Measurements from ENCODE around the gene PTPN14.
"Not testable (repeated sequence)": the region's sequence is repeated elsewhere in the genome, so short reads cannot be mapped to it uniquely, and the experiment has no call there.

The PTPN14 gene

GRCh38 chr1:214551436-214552173 is at the start of gene PTPN14:
TSS of gene PTPN14 (minus strand) at chr1:214551602. CDS start at chr1:214464803, 86,799 bp downstream.
- peak; percentile 62 for DNase-seq

DNA sequence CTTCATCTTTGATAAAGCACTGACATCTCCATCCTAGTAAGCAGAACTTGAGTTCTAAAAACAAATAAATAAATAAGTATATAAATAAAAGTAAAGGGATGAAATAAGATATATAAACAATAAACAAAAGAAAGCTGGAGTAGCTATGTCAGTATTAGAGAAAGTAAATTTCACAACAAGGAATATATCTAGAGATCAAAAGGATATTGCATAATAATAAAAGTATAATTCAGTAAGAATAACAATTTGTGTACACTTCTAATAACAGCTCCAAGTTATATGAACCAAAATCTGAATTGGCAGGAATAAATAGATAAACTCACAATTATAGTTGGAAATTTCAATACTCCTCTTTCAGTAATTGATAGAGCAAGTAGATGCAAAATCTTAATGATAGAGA is 41.8 kb upstream of the PTPN14 start:
- no peak for DNase-seq

DNA sequence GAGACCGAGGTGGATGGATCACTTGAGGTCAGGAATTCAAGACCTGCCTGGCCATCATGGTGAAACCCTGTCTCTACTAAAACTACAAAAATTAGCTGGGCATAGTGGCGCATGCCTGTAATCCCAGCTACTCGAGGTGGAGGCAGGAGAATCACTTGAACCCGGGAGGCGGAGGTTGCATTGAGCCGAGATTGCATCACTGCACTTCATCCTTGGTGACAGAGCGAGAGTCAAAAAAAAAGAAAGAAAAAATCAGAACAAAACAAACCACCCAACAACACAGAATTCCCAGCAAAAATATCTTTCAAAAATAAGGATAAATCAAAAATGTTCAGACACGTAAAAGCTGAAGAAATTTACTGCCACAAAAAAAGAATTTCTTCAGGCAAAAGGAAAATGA is 40.5 kb upstream of the PTPN14 start:
- not testable (repeated sequence) for DNase-seq

DNA sequence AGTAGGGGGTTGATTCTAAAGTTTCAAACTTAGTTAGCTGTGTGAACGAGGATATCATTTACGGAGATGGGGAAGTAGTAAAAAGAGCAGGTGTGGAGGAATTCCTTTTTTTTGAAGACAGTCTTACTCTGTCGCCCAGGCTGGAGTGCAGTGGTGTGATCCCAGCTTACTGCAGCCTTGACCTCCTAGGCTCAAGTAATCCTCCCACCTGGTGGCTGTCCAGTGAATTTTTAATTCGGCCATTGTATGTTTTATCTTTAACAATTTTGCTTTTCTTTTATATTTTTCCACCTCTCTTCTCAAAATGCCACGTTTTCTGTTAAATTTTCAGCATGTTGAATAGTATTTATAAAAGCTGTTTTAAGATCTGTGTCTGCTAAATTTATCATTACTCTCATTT is 39.3 kb upstream of the PTPN14 start:
- no peak for DNase-seq

DNA sequence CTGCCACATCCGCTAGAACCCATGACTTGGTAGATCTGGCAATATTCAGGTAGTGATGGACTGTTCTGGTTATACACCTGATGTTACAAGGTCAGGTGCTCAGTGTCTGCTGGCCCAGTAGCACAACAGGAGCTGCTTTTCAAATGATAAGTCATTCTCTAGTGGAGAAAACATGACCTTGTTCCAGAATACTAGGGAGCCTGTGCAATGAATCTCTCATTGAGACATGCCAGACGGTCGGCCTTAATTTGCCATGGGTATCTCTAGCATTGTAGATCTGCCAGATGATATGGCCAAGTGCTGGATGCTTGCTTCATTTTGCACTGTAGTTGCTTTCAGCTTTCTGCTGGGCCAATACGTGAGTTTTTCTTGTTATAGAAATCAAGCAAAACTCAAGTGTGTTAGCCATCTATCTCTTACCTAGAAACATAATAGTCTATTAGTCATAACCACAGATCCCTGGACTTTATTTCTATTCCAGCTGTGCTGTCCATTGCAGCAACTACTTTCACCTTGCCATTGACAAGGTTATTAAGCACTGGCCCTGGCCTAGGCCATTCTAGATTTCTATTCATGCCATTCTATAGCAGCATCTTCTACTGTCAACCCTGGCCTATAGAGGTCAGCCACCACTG is 37.7 kb upstream of the PTPN14 start:
- DNase-seq = no peak

DNA sequence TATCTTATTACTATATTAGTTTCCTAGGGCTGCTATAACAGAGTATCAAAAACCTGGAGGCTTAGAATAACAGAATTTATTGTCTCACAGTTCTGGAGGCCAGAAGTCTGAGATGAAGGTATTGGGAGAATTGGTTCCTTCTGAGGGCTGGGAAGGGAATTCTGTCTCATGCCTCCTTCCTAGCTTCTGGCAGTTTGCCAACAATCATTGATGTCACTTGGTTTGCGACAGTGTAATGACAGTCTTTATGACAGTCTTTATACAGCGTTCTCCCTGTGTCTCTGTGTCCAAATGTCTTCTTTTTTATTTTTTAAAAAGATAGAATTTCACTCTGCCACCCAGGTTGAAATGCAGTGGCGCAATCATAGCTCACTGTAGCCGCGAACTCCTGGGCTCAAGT is 35.8 kb upstream of the PTPN14 start:
- DNase-seq = no peak

DNA sequence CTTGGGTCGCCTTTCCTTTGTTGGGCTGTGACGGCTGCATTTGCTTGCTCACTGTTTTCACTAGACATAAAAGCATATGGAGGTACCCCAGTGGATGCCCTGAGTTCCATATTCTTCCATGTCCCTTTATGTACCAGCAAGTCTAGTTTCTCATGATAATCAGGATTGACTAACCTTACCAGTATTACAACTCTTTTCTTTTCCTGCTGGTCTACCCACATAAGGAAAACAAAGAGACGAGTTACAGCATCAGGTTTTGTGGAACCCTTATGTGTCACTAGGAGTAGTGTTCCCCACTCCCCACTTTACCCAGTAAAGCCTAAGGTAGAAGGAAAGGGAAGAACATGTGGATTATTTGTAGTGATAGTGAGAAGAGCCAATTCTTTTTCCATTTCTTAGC is 35.2 kb upstream of the PTPN14 start:
- DNase-seq = no peak

- DNase-seq = peak; percentile 23
Measured at GRCh38 chr1:214584805-214585766, 33.7 kb upstream of the PTPN14 start.

DNA sequence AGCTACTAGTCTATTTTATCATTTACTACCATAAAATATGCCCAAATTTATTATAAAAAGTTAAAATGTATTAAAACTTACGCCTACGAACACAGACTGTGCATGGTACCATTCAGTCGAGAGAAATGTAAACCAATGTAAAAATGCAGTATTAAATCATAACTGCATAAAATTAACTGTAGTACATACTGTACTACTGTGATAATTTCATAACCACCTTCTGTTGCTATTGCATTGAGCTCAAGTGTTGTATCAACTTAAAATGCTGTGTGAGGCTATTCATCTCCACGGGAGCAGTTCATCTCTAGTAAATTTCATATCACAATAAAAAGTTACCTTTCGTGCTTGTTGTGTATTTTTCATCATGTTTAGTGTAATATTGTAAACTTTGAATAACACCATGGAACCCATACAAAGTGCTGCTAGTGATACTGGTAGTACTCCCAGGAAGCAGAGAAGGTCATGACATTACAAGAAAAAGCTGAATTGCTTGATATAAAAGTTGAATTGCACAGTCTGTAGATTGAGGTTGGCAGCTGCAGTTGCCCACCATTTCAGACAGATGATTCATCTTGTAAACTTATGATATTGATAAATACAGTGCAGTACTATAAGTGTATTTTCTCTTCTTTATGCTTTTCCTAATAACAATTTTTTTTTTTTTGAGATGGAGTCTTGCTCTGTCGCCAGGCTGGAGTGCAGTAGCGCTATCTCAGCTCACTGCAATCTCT is 32.6 kb upstream of the PTPN14 start:
- no peak for DNase-seq

DNA sequence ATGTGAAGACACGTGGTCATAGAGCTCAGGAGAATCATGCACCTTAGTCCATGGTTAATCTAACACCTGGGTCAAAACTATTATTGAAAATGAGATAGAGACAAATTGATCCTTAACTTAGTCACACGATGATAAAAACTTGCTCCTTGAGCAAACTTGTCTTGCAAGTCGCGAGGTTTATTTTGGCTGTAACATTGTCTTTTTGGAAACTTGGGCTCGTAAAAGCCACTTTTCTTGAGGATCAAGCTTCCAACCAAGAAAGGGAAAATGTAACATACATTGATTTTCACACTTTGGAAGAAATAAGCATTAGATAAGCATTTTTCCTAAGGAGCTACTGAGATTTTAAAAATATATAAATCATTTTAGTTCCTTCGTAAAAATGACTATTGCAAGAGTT is 31.7 kb upstream of the PTPN14 start:
- DNase-seq = no peak

GRCh38 chr1:214582289-214582891 is 31.0 kb upstream of the PTPN14 start:
- DNase-seq = no peak

GRCh38 chr1:214581785-214582184 is 30.4 kb upstream of the PTPN14 start:
- DNase-seq = no peak

- DNase-seq = no peak
Measured at GRCh38 chr1:214579183-214579582, 27.8 kb upstream of the PTPN14 start.

DNA sequence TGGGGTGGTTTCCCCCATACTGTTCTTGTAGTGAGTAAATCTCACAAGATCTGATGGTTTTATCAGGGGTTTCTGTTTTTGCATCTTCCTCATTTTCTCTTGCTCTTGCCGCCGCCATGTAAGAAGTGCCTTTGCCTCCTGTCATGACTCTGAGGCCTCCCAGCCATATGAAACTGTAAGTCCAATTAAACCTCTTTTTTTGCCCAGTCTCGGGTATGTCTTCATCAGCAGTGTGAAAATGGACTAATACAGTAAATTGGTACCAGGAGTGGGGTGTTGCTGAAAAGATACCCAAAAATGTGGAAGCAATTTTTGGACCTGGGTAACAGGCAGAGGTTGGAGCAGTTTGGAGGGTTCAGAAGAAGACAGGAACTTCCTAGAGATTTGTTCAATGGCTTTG is 24.7 kb upstream of the PTPN14 start:
- not testable (repeated sequence) for DNase-seq

DNA sequence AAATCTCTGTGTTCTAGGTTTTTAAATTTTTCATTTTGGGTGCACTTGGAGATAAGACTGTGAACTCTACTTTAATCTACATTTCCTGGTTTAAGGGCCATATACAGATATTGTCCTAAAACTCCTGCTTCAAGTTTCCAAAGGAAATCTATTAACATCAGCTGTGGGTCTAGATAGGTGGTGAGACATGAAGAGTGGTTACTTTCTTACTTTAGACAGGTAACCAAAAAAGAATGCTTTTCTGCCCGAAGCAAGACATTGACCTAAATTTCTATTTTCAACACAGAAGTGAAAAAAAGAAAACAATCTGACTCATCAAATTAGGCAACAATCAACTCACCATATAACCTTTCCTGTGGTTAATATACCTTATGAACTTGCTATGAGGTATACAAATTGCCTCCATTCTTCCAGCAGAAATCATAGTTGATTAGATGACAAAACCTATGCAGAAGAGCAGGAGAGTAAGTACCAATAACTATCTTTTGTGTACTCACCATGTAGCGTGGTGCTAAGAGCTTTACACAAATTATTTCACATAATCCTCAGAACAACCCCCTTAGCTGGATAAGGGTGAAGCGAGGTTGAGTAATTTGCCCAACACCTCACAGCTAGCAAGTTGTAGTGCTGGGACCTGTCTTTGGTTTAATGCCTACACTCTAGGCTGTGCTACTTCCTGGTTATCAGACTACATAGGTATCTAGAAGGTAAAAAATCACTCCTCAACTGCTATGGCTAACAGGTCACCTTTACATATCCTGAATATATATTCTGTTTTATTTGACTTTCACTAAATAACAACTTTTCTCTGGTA is 23.4 kb upstream of the PTPN14 start:
- DNase-seq = no peak

GRCh38 chr1:214573386-214574318 is 22.2 kb upstream of the PTPN14 start:
- DNase-seq = no peak

DNA sequence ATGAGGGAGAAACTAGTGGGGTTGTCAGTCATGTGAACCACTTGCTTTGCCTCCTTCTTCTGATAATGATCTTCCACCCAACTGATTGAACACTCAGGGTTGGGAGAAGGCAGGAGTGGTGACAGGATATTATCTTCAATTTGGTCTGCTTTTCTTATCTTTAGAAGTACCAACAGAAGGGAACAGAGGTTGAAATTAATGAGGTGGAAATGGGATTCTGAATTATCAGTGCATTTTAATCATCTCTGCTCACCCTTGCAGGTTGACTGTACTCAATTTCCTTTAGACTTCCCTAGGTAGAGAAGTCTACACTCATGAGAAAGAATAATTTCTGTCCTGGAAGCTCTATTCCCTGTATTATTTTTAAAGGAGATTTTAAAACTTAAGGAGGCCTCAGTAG is 19.9 kb upstream of the PTPN14 start:
- no peak for DNase-seq

GRCh38 chr1:214570442-214570841 is 19.0 kb upstream of the PTPN14 start:
- DNase-seq = no peak

- DNase-seq = no peak
Measured at GRCh38 chr1:214569357-214570004, 18.1 kb upstream of the PTPN14 start.

DNA sequence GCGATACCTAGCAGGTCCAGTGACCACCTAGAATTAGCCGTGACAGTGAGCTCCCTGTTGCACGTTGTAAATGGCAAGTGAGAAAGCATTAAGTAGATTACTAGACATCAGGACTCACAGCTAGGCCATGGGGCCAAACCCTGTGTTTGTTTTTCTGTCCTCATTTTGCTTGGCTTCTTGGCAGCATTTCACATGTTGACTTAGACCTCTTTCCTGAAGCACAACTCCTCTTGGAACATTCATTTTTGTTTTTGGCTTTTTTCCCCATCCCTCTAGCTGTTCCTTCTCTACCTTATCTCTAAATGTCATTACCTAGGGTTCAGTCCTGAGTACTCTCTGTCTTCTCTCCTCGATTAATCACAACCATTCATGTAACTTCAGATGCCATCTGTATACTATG is 16.9 kb upstream of the PTPN14 start:
- no peak for DNase-seq
